PC-3 (cell line): Measurements from ENCODE around the gene TP53INP2. TPM values are rescaled to one million over a fixed set of nuclear protein-coding genes. Genes with fewer than 3 reads are reported as not detected.

Source experiments
- ATAC-seq: fragments of 200-7000 bp; cut with Tn5 transposase; 2 replicates; pipeline ENCODE4 v1.9.1; 2020; ENCODE audit warnings: mild to moderate bottlenecking, moderate library complexity
- BruUV-seq: library from RNA; stranded (reverse); fragments of 400-500 nt; replicated peaks from 2 replicates; lab custom pipeline; 2021; lab: Mats Ljungman, UMichigan
- CTCF ChIA-PET: fragments of 300-600 bp; sonication (Branson Sonifier 250); formaldehyde crosslinking; loops from one replicate; lab custom pipeline; 2022; ENCODE audit warnings: antibody characterized with exemption; lab: Charles Lee
- POLR2A ChIA-PET: fragments of 300-600 bp; sonication (Branson Sonifier 250); formaldehyde crosslinking; loops from one replicate; lab custom pipeline; 2022; ENCODE audit warnings: antibody characterized with exemption; ENCODE audit not compliant: unreplicated experiment; lab: Charles Lee
- DNase-seq: peaks from one replicate; pipeline ENCODE4 v3.0.0-alpha.2; 2015
- H2AFZ ChIP-seq: fragments of 300-600 bp; sonication (generic); 2 replicates; pipeline ENCODE4 v1.6.0; 2016; ENCODE audit warnings: antibody characterized with exemption, low read length
- H3F3A ChIP-seq: fragments of 300-600 bp; sonication (generic); one replicate; pipeline ENCODE4 v1.6.0; 2017; ENCODE audit warnings: antibody characterized with exemption, low read length, control low read depth, mild to moderate bottlenecking; ENCODE audit not compliant: unreplicated experiment
- H3K27ac ChIP-seq: fragments of 300-600 bp; sonication (generic); 2 replicates; pipeline ENCODE4 v1.5.1; 2016; ENCODE audit warnings: mild to moderate bottlenecking, low read length
- H3K27me3 ChIP-seq: fragments of 300-600 bp; sonication (generic); 2 replicates; pipeline ENCODE4 v1.6.1; 2016; ENCODE audit warnings: low read length, mixed read lengths
- H3K36me3 ChIP-seq: fragments of 300-600 bp; sonication (generic); 2 replicates; pipeline ENCODE4 v1.6.1; 2016; ENCODE audit warnings: low read depth, mixed run types, low read length, mixed read lengths
- H3K4me1 ChIP-seq: fragments of 300-600 bp; sonication (generic); 2 replicates; pipeline ENCODE4 v1.5.1; 2016; ENCODE audit warnings: low read length; ENCODE audit not compliant: insufficient read depth
- H3K4me2 ChIP-seq: fragments of 300-600 bp; sonication (generic); 2 replicates; pipeline ENCODE4 v1.6.0; 2016; ENCODE audit warnings: low read length
- H3K4me3 ChIP-seq: fragments of 300-600 bp; sonication (generic); 2 replicates; pipeline ENCODE4 v1.5.1; 2016; ENCODE audit warnings: mild to moderate bottlenecking, low read length, mixed read lengths
- H3K79me2 ChIP-seq: fragments of 300-600 bp; sonication (generic); 2 replicates; pipeline ENCODE4 v1.6.1; 2017; ENCODE audit warnings: low read length, mixed read lengths
- H3K9ac ChIP-seq: fragments of 300-600 bp; sonication (generic); 2 replicates; pipeline ENCODE4 v1.6.0; 2016; ENCODE audit warnings: mild to moderate bottlenecking, low read length
- H3K9me2 ChIP-seq: fragments of 300-600 bp; sonication (generic); replicated peaks from 2 replicates; pipeline ENCODE4 v1.6.1; 2016; ENCODE audit warnings: mixed run types, low read length, mixed read lengths
- H3K9me3 ChIP-seq: fragments of 300-600 bp; sonication (generic); 2 replicates; pipeline ENCODE4 v1.6.1; 2016; ENCODE audit warnings: low read length, mixed read lengths
- H4K20me1 ChIP-seq: fragments of 300-600 bp; sonication (generic); 2 replicates; pipeline ENCODE4 v1.6.1; 2016; ENCODE audit warnings: low read length, mixed read lengths
- CTCF ChIP-seq: fragments of 300-600 bp; sonication (generic); conservative IDR thresholded peaks from 2 replicates; pipeline ENCODE4 v1.5.1; 2017; ENCODE audit warnings: antibody characterized with exemption, low read depth, mild to moderate bottlenecking, low read length
- EZH2 ChIP-seq: fragments of 300-600 bp; sonication (generic); IDR thresholded peaks from one replicate; pipeline ENCODE4 v1.6.1; 2017; ENCODE audit warnings: antibody characterized with exemption, mild to moderate bottlenecking, low read length; ENCODE audit not compliant: unreplicated experiment
- EZH2phosphoT487 ChIP-seq: fragments of 300-600 bp; sonication (generic); IDR thresholded peaks from 2 replicates; pipeline ENCODE4 v1.6.1; 2018; ENCODE audit warnings: mild to moderate bottlenecking, antibody characterized with exemption, low read length, borderline replicate concordance
- intact Hi-C: fragments of 100-400 bp; cut with micrococcal nuclease; formaldehyde crosslinking; loops from 2 replicates; pipeline ENCODE4 v1.9.0; 2023
- total RNA-seq: library from RNA; depleted of rRNA; stranded (reverse); fragments of >200 nt; gene quantifications from 2 replicates; pipeline ENCODE4 v1.2.3, GENCODE V29; 2014

TP53INP2 gene
- total RNA-seq, 1 experiment from 2014 or later, result 2.1 TPM

GRCh38 chr20:34703424-34704176 lies 544 bp upstream of the TP53INP2 start:
- TSS peak; percentile 76 for BruUV-seq
- no peaks in the 10 kb centered on the region for H3F3A ChIP-seq
- ChIA-PET POLR2A (interaction anchor here (0.6 to 0.7 kb wide), 3 partner anchors 74 to 187 kb away, joined by 4 to 5 read pairs (median 4); partner anchors contain the start of gene DYNLRB1), CTCF (interaction anchor here (0.7 to 1.0 kb wide), 2 partner anchors 15 to 66 kb away, joined by 3 read pairs; no protein-coding TSS in a partner anchor)
- intact Hi-C loops, result loop anchor here (1.0 kb wide), 1 partner anchor 124 kb away; no protein-coding TSS in a partner anchor
- no peaks in the 10 kb centered on the region for H3K9me2 ChIP-seq
- H3K9ac ChIP-seq, result peak overlapping the region; percentile 58; the same call in 1 of the 2 replicates
- no peaks in the 10 kb centered on the region for H4K20me1 ChIP-seq
- H3K79me2 ChIP-seq, result no peaks in the 10 kb centered on the region
- TF ChIP-seq CTCF, result no peak
- TF ChIP-seq EZH2, result no peak
- no peak for TF ChIP-seq EZH2phosphoT487
- no peaks in the 10 kb centered on the region for H3K27me3 ChIP-seq
- peak overlapping the region; percentile 97 for H2AFZ ChIP-seq
- no peak overlapping the region for H3K27ac ChIP-seq
- peak overlapping the region; percentile 100 for H3K4me2 ChIP-seq
- peaks cover 20% of the 10 kb centered on the region for H3K4me1 ChIP-seq
- no peaks in the 10 kb centered on the region for H3K36me3 ChIP-seq
- no peaks in the 10 kb centered on the region for H3K9me3 ChIP-seq
- peak; percentile 48 for DNase-seq
- peak; percentile 40 for ATAC-seq
- peak overlapping the region; percentile 85 for H3K4me3 ChIP-seq

- no peaks in the 10 kb centered on the region for H3K9me3 ChIP-seq
- H3K79me2 ChIP-seq, result no peaks in the 10 kb centered on the region
- peak overlapping the region; percentile 85; the same call in 1 of the 2 replicates for H3K4me3 ChIP-seq
- H2AFZ ChIP-seq, result peak overlapping the region; percentile 97; the same call in 1 of the 2 replicates
- peaks cover 20% of the 10 kb centered on the region for H3K4me1 ChIP-seq
- H3K36me3 ChIP-seq, result no peaks in the 10 kb centered on the region
- no peaks in the 10 kb centered on the region for H3F3A ChIP-seq
- TF ChIP-seq EZH2phosphoT487, result no peak
- TF ChIP-seq EZH2, result no peak
- TF ChIP-seq CTCF, result no peak
- no peaks in the 10 kb centered on the region for H3K9me2 ChIP-seq
- H3K9ac ChIP-seq, result 0 out of 2 replicates have a peak overlapping the region, but pooled peaks have one; percentile 58
- TSS peak; percentile 67 for BruUV-seq
- ATAC-seq (no peak), DNase-seq (no peak)
- CTCF ChIA-PET, result interaction anchor here (0.6 to 1.4 kb wide), 3 partner anchors 121 to 152 kb away, joined by 3 to 10 read pairs (median 4); no protein-coding TSS in a partner anchor
- POLR2A ChIA-PET, result no interaction called here
- H3K4me2 ChIP-seq, result peak overlapping the region; percentile 100
- H3K27me3 ChIP-seq, result no peaks in the 10 kb centered on the region
- intact Hi-C loops, result no loop called here
- no peak overlapping the region for H3K27ac ChIP-seq
- no peaks in the 10 kb centered on the region for H4K20me1 ChIP-seq
These were observed 858 bp downstream of the TP53INP2 start for GRCh38 chr20:34705008-34705396.
